NCI-H2196 (cell line): ENCODE results near the gene FAHD1.

Source experiments
- DNase-seq: peaks from one replicate; lab custom pipeline; 2025; ENCODE audit not compliant: unreplicated experiment; lab: John Stamatoyannopoulos, UW

Gene FAHD1

DNA sequence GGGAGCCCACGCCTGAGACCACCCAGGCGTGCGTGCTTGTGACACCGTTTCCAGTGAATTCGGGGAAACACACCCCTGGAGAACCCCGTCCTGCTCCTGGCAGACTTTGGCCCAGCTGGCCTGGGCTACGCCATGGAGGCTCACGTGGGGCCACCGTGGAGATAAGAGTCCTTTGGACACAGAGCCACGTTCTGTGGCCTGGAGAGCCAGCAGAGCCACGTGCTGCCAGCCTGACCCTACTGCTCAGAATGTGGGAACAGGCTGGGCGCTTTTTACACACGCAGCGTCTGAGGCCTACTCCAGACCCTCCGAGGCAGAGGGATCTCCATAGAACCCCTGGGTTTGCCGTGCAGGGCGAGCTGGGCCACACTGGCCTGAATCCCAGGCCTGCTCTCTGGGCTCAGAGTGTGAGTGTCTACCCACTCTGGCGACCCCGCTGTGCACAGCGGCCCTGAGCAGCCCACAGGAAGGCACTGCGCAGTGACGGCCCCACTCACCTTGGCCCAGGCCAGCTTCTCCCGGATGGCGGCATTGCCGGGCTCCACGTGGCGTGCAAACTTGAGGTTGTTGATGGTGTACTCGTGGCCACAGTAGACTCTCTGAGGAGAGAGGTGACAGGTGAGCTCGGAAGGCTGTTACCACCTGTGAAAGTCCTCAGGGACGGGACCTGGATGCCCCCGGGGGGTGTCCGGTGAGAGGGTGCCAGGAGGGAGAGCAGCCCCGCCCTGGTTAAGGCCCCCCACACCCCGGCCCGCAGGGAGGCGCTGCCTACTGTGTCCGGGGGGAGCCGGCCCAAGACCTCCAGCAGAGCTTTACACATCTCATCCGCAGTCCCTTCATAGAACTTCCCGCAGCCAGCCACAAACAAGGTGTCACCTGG lies 10.4 kb upstream of the FAHD1 start:
- DNase-seq, result no peak

DNA sequence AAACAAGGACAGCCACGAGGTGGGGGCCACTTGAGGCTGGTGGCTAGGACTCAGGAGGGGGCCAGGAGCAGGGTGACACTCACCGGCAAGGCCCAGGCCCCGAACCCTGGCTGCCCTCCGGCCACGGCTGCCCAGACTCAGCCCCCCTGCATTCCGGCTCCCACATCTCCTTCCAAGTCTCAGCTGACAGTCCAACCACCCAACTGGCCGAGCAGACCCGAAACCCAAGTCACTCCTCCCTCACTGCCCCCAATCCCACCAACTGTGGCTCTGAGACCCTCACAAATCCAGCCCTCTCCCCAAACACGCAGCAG lies 9.8 kb upstream of the FAHD1 start:
- no peak for DNase-seq

DNA sequence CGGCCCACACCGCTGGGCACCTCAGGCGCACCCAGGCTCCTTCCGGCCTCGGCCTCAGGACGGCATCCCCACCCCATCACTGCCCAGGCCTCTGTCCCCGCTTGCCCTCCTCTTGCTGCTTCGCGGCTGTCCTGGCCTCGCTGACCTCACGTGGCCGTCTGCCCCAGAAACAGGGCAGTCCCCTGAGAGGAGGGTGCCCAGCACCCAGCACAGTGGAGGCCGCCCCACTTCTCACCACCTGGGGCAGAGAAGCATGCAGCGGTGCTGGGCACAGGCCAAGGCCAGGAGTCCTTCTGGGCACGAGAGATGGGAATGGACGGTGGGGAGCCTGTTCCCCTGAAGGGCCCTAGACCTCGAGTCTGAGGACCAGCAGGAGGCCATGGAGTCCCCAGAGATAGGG lies 9.3 kb upstream of the FAHD1 start:
- no peak for DNase-seq

DNA sequence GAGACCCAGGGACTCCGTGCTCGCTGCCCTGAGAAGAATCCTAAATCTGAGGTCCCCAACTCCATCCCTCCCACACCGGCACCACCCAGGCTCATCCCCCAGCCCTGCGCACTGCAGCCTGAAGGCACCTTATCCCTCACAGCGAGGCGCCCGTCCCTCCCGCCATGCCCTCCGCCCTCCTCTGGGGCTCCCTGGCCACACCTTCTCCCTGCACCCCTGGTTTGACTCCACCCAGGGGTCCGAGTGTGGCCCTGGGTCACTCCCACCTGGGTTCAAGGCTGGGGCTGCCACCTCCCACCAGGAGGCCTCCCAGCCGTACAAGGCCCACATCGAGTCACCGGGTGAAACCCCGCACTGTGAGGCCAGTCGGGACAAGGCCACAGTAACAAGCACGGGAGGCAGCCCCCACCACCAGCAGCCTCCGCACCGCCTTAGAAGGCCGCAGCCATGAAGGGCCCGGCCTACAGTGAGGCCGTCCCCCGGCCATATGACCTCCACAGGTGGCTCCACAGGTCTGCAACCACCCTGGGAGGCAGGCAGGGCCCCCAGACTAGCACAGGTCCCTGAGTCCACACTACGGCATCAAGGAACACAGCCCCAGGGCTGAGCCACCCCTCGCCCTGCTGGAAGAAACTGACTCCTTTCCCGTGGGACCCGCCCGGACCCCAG lies 8.7 kb upstream of the FAHD1 start:
- DNase-seq, result no peak

DNA sequence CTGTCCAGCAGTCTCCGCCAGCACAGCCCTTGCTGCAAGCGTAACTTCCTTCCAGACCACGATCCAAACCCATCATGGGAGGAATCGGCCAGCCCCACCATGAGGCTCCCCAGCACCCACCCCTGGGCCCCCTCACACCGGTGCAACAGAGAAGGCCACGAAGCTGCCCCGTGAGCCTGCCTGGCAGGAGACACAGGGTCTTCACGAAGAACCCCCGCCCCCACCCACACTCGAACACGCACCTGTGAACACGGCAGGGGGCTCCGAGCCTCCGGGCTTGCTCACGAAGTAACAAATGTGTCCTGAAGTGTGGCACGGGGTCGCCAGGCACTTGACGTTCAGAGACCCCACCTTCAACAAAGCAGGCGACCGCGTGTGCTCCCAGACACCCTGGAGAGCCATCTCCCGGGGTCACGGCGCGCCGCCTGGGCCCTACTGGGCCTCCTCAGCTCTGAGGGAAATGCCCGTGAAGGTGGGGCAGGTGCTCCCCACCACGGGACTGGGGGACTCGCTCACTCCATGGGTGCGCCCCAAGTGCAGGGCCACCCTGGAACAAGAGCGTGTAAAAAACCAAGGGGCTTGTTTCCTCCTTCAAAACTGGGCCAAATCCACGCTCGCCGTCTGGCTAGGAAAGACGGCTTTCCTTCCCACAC lies 8.0 kb upstream of the FAHD1 start:
- no peak for DNase-seq

DNA sequence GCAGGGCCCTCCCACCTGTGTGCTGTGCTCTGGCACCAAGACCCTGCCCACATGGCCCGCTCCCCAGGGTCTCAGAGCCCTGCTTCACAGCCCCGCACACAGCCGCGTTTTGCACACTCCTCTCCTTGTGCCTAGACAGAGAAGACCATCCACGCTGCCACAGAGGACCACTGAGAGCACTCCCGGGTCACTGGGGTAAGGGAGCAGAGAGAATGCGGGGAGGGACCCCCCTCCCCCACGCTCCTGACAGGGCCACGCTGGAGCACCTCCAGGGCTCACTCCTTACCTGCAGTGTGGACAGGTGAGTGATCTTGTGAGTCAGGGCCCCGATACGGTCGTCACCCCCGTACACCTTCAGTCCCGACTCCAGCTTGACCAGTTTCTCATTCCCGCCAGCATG lies 7.4 kb upstream of the FAHD1 start:
- DNase-seq, result no peak

DNA sequence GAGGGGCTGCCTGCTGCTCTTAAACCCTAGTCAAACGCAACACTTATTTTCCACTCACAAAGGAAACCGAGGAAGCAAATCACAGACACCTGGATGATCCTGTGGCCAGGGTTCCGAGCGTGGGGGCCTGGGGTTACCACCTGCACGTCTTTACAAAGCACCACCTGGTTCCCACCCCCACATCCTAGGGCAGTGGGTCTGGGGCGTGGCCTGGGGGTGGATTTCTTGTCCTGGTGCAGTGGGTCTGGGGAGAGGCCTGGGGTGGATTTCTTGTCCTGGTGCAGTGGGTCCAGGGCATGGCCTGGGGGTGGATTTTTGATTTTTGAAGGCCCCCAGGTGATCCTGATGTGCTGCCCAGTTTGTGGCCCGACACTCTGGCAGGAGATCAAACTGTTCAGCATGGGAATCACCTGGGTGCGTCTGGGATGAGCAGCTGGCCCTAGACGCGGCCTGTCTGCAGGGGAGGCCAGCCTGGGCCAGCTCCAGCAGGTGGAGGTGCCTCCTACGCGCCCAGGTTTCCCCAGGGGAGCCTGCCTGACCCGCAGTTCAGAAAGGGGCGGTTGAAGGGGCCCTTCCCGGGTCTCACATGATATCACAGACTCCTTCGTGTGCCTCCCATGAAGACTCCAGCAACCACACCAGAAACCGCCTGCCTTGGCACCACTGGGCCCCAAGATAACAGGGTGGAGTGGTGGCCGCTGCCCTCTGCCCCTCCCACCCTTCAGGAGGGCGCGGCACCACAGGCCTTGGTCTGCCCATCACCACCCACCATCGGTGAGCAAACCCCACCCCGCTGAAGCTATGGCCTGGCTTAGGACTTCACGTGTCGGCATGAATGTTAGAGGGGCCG lies 6.7 kb upstream of the FAHD1 start:
- no peak for DNase-seq

DNA sequence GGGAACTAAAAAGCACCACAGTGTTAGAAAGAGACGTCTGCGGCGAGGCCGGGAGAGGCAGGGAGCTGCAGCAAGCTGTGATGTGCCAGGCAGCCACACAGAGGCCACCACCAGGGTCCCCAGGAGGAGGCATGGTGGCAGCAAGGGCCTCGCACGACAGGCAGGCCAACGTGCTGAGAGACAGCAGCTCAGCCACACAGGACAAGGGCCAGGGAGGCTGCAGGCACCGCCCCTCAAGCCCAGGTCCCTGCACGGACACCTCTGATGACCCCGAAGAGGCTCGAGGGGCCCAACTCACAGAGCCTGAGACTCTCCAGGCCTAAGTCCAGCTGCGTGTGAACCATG lies 6.1 kb upstream of the FAHD1 start:
- DNase-seq, result no peak

DNA sequence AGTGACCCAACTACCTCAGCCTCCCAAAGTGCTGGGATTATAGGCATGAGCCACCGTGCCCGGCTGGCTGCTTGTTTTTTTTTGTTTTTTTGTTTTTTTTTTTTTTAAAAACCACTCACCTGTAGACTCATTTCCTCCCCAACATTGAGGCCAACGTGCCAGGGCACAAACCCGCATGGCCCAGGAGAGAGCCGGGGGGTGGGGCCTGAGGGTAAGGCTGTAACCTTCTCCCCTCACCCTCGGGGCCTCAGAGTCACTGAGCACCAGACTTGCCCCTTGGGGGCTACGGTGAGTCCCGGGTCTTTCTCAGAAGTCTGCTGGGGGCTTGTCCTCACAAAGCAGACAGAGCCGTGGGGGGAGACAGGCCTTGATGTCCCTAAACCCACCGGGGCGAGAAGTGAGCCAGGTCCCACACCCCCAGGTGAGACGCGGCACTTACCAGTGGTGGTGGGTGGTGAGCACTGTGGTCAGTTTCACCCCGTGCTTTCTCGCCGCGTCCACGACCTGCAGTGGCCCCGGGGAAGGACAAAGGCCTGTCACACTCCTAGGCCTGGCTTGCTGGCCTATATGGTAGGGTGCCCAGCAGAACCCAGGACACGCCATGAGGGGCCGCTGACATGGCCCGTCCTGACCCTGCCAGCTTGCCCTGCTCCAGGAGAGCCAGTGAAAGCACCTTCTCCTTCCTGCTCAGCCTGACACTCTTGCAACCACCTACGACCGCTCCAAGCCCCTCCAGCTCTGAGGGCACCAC lies 5.0 kb upstream of the FAHD1 start:
- no peak for DNase-seq

DNA sequence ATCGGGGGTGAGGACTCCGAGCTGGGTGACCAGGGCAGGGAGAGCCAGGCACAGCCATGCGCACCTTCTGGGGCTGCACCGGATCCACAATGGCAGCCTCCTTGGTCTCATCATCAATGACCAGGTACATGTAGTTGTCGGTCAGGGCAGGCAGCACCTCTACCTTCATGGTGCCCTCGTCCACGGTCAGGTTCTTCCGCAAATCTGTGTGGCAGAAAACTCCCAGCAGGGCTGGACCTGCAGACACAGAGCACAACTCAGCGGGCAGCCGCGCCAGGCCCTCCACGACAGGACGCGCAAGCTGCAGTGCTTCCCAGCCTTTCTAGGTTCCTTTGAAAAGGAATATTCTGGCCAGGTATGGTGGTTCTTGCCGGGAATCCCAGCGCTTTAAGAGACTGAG lies 4.2 kb upstream of the FAHD1 start:
- DNase-seq, result no peak

DNA sequence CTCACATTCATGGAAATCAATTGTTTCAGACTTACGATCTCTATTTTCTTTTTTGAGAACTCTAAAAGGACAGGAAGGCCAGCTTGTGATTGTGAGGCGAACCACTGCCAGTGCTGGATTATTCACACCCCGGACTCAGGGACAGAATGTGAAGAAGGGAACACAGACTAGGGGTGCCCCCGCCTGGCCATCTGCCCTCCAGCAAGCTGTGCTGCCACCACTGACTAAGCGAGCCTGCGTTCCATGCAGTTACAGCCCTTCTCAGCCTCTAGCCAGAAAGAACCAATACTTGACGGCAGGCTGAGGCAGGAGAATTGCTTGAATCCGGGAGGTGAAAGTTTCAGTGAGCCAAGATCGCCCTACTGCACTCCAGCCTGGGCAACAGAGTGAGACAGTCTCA lies 3.2 kb upstream of the FAHD1 start:
- no peak for DNase-seq

DNA sequence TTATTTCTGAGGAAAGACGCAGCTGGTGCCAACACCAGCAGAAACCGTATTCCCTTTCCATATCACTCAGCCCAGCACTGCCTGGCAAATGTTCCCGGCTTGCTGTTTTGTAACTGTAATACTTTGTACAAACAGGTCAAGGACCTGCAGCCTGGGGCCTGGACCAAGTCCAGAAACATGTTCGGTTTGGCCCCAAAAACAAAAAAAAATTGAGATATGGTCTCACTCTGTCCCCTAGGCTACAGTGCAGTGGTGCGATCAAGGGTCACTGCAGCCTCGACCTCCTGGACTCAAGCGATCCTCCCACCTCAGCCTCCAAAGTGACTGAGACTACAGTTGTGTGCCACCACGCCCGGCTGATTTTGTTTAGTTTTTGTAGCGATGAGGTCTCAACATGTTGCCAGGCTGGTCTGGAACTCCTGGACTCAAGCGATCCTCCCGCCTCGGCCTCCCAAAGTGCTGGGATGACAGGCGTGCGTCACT lies 1.6 kb upstream of the FAHD1 start:
- no peak for DNase-seq

DNA sequence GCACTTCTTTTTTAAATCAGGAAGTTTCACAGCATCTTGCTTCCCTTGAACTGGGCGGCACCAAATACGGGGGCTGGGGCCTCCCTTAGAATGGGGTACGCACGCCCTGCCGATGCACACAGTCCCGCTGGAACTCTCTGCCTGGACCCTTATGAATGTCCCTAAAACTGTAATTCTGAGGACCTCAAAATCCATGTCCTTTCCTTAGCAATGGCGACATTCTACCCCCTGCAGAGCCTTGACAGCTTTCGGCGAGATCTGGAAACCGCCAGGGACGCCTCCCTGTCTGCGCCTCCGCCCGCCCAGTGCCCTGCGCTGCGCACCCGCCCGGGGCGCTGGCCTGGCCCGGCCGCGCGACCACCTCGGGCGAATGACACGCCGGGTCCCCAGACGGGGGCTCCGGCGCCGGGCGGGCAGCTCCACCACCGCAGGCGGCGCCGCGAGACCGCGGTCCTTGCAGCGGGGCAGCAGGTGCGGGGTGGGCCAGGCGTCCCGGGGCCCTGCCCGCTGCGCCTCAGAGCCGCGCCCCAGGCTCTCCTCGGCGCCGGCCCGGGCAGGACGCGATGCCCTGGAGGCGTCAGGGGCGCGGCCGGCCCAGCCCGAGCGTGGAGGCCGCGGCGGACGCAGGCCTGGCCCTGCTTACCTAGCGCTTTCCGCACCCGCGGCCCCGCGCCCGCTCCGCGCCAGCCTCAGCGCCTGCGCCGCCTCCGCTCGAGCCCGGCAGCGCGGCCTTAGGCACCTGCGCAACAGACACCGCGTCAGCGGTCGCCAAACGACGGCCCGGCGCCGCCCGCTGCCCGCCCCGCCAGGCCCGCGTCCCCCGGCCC lies 929 bp upstream of the FAHD1 start:
- DNase-seq, result peak; percentile 75

DNA sequence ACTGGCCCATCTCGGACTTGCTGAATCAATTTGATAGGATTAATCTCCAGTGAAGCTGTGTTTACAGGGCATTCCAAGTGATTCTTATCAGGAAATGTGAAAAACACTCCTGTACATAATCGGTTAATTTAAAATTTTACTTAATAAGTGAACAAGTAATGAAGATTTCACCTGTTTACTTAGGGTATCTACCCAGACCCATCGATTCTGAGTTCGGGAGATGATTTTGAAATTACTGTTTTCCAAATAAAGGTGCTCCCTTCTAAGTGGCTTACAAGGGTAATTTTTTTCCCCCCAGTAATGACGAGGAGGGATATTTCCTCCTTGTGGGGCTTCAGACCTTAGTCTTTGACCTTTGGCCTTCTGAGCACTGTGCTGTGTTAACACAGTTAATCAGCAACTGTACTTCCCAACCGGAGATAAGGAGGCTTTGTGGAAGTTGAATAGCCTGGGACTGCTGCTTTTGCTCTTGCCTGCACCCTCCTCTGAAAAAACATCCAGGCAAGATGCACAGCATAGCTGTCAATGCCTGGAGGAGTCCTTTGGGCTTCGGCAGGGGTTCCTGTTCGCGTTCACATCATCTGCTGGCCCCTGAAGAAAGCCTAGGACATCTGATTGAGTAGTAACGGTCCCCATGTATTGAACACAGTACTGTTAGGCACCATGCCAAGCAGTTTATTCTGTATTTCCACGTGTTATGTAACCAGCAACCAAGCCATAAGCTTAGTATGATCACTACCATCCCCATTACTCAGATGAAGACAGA lies 1.8 kb downstream of the FAHD1 start:
- DNase-seq, result no peak

DNA sequence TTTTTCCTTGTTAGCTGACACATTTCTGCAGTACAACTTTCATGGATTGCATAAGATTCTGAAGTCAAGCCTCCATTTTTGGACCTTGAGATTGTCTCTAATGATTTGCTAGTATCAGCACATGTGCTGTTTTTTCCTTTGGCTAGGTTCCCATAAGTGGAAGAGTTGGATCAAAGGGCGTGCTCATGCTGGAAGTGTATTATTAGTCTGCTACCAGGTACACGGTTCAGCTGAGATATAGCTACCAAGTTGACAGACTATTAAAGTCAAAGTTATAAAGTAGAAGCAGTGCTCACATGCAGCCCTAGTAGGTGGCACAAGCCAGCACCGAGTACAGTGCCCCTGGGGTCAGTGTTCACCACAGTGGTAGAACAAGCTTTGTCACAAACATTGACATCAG lies 3.2 kb downstream of the FAHD1 start:
- no peak for DNase-seq

DNA sequence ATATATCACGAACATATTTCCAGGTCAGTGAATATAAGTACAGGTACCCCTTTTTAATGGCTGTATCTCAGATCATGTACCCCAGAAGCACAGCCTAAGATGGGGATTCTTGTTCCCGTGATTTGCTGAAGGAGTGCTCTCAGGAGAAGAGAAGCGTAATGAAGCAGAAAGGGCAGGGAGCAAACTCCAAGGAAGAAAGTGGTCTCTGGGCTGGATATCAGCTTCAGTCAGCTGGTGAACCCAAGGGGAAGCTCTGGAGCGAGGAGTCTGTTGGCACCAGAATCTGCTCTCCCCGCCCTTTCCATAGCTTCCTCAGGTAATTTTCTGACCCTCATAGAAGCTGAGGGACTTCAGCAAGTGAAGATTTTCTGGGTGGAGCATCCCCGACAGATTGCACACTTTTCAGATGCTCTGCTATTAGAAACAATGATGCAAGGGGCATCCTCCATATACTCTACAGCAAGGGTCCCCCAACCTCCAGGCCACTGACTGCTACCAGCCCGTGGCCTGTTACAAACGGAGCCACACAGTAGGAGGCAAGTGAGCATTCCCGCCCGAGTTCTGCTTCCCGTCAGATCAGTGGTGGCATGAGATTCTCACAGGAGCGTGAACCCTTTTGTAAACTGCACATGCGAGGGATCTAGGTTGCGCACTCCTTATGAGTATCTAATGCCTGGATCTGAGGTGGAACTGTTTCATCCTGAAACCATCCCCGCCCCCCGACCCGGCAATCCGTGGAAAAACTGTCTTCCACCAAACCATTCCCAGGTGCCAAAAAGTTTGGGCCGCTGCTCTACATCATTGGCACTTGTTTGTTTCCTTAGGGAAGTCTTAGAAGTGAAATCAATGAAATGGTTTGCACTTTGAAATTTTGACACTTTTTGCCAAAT lies 4.4 kb downstream of the FAHD1 start:
- no peak for DNase-seq

DNA sequence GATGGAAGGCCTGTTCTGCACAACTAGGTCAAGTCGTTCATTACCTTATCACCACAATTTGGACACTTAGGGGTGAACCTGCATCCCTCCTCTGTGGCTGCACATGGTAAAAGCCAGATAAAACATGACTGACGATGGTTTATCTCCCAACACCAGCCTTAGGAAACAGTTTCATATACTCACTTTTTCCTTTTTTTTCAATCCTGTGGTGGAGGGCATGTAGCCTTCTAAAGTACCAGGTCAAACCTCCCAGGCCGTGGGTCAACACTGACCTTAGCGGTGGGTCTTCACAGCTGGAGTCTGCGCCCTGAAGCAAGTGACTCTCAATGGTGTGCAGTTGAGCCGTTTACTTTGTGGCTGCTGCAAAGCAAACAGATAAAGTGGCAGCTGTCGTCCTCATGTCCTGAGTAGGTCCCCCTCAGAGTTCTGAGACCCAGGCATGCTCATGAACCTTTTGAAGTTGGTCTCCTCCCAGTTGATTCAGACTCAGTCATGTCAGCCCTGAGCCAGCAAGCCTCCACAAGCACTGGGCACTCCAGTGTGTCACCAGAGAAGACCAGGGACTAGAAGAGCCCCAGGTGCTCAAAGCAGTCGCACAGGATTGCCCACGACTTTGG lies 5.9 kb downstream of the FAHD1 start:
- DNase-seq, result no peak

DNA sequence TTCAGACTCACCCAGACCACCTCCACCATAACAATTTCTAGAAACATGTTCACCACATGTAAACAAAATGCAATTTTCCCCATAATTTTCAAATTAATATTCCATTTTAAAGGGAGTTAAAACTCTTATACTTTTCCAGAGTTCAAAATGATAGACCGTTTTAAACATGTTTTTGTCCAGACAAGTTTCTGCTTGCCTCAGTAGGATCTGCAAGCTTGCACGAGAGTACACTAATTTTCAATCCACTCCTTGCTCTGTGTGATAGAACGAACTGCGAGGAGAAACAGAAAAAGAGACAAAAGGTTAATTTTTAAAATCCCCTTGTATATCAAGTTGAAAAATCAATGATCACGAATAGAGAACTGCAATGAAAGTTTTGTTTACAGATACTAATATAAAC lies 7.1 kb downstream of the FAHD1 start:
- no peak for DNase-seq
